HepG2 (cell line): ENCODE data around the gene STPG4. TPM values are rescaled to one million over a fixed set of nuclear protein-coding genes. Genes with fewer than 3 reads are reported as not detected.

Experiments
- ARID3A ChIP-seq: IDR thresholded peaks from 2 replicates; pipeline ENCODE4 v1.6.1; 2012; ENCODE audit warnings: low read depth, low read length, improper control_type of control experiment
- DNMT3B ChIP-seq: conservative IDR thresholded peaks from 2 replicates; pipeline ENCODE4 v1.6.1; 2016; ENCODE audit warnings: missing biosample characterization, control low read depth
- FOSL1 ChIP-seq: sonication (generic); formaldehyde crosslinking; IDR thresholded peaks from 2 replicates; pipeline ENCODE4 v1.9.0; 2021; ENCODE audit warnings: missing genetic modification reagents, borderline replicate concordance
- FOXK2 ChIP-seq: fragments of 450-650 bp; IDR thresholded peaks from 2 replicates; pipeline ENCODE4 v1.6.1; 2016
- HNRNPUL1 ChIP-seq: fragments of 200-400 bp; formaldehyde crosslinking; IDR thresholded peaks from 2 replicates; pipeline ENCODE4 v1.6.1; 2017; ENCODE audit warnings: low read depth, mild to moderate bottlenecking, low read length, moderate library complexity
- IKZF4 ChIP-seq: sonication (generic); formaldehyde crosslinking; IDR thresholded peaks from 2 replicates; pipeline ENCODE4 v1.5.1; 2020; ENCODE audit warnings: borderline replicate concordance, mild to moderate bottlenecking, low read depth, missing genetic modification reagents; ENCODE audit errors: not compliant biosample characterization
- MIER2 ChIP-seq: IDR thresholded peaks from 2 replicates; pipeline ENCODE4 v1.6.1; 2016; ENCODE audit warnings: missing biosample characterization, missing genetic modification reagents
- MXD3 ChIP-seq: IDR thresholded peaks from 2 replicates; pipeline ENCODE4 v1.6.1; 2016; ENCODE audit warnings: mild to moderate bottlenecking, missing biosample characterization, missing genetic modification reagents
- NRL ChIP-seq: sonication (generic); formaldehyde crosslinking; IDR thresholded peaks from 2 replicates; pipeline ENCODE4 v1.5.0; 2020; ENCODE audit warnings: missing genetic modification reagents, mild to moderate bottlenecking, moderate library complexity, borderline replicate concordance
- RAD21 ChIP-seq: fragments of 450-650 bp; formaldehyde crosslinking; IDR thresholded peaks from 2 replicates; pipeline ENCODE4 v1.5.0; 2020; ENCODE audit warnings: mild to moderate bottlenecking
- RBAK ChIP-seq: sonication (generic); formaldehyde crosslinking; IDR thresholded peaks from 2 replicates; pipeline ENCODE4 v1.5.1; 2020; ENCODE audit warnings: mild to moderate bottlenecking, missing genetic modification reagents
- RBFOX2 ChIP-seq: fragments of 200-400 bp; formaldehyde crosslinking; IDR thresholded peaks from 2 replicates; pipeline ENCODE4 v1.6.1; 2017; ENCODE audit warnings: low read depth, mild to moderate bottlenecking, low read length
- RXRB ChIP-seq: IDR thresholded peaks from 2 replicates; pipeline ENCODE4 v1.6.1; 2016; ENCODE audit warnings: borderline replicate concordance, missing genetic modification reagents, missing compliant biosample characterization
- SAFB2 ChIP-seq: sonication (generic); formaldehyde crosslinking; IDR thresholded peaks from 2 replicates; pipeline ENCODE4 v1.5.1; 2020; ENCODE audit warnings: missing genetic modification reagents, low read depth, mild to moderate bottlenecking, borderline replicate concordance
- SSRP1 ChIP-seq: IDR thresholded peaks from 2 replicates; pipeline ENCODE4 v1.6.1; 2016; ENCODE audit warnings: control low read depth
- ZEB1 ChIP-seq: IDR thresholded peaks from 2 replicates; pipeline ENCODE4 v1.6.1; 2012; ENCODE audit warnings: mild to moderate bottlenecking, low read depth, inconsistent platforms; ENCODE audit not compliant: insufficient replicate concordance
- ZNF276 ChIP-seq: sonication (generic); formaldehyde crosslinking; IDR thresholded peaks from 2 replicates; pipeline ENCODE4 v1.4.0; 2020; ENCODE audit warnings: mild to moderate bottlenecking, low read depth, missing genetic modification reagents
- ZNF33B ChIP-seq: sonication (generic); formaldehyde crosslinking; IDR thresholded peaks from 2 replicates; pipeline ENCODE4 v1.5.1; 2020; ENCODE audit warnings: mild to moderate bottlenecking, missing genetic modification reagents
- ZNF343 ChIP-seq: sonication (generic); formaldehyde crosslinking; IDR thresholded peaks from 2 replicates; pipeline ENCODE4 v1.4.0; 2020; ENCODE audit warnings: mild to moderate bottlenecking, missing genetic modification reagents
- ZNF468 ChIP-seq: sonication (generic); formaldehyde crosslinking; IDR thresholded peaks from 2 replicates; pipeline ENCODE4 v1.8.0; 2022; ENCODE audit warnings: mild to moderate bottlenecking, moderate library complexity, missing genetic modification reagents
- ZNF513 ChIP-seq: sonication (generic); formaldehyde crosslinking; conservative IDR thresholded peaks from 2 replicates; pipeline ENCODE4 v1.5.0; 2020; ENCODE audit warnings: missing genetic modification reagents
- ZNF556 ChIP-seq: sonication (generic); formaldehyde crosslinking; IDR thresholded peaks from 2 replicates; pipeline ENCODE4 v1.4.0; 2020; ENCODE audit warnings: mild to moderate bottlenecking, missing genetic modification reagents, borderline replicate concordance
- ZNF713 ChIP-seq: sonication (generic); formaldehyde crosslinking; IDR thresholded peaks from 2 replicates; pipeline ENCODE4 v1.4.0; 2020; ENCODE audit warnings: mild to moderate bottlenecking, missing genetic modification reagents
- ZNF737 ChIP-seq: sonication (generic); formaldehyde crosslinking; IDR thresholded peaks from 2 replicates; pipeline ENCODE4 v1.5.0; 2020; ENCODE audit warnings: missing genetic modification reagents, mild to moderate bottlenecking, borderline replicate concordance
- polyA plus RNA-seq, 8 experiments: library from polyadenylated mRNA; depleted of rRNA in 3 of 8; stranded (reverse) in 7 of 8; unstranded in 1 of 8; fragments of >200 nt; fragmentation: Illumina TruSeq in 4 of 8; extraction: Trizol in 4 of 8; gene quantifications; 2 replicates each; pipeline versions ENCODE4 v1.2.1 to v1.2.3, GENCODE V29; 2011 to 2016; ENCODE audit warnings: low read depth in 4 of 8, missing spikeins in 1 of 8, mixed read lengths in 1 of 8; ENCODE audit not compliant: insufficient read depth in 1 of 8
- total RNA-seq, 5 experiments: library from RNA; depleted of rRNA; stranded (reverse); fragments of >200 nt; fragmentation: Illumina TruSeq; extraction: Trizol; gene quantifications; 2 replicates each; pipeline ENCODE4 v1.2.3, GENCODE V29; 2016; ENCODE audit warnings: low read depth in 1 of 5

The STPG4 gene
- total and polyA plus RNA-seq, 2 of the 13 experiments (the other 11 are each of a cell fraction or from before 2014, with no cell fraction given), result 0.11 to 0.15 TPM

- peak; percentile 38; the same call in 1 of the 2 replicates for TF ChIP-seq RAD21 (CRISPR knock-in tag)
- 0 out of 2 replicates have a peak, but pooled peaks have one; percentile 45 for TF ChIP-seq FOXK2
- peak; percentile 50 for TF ChIP-seq IKZF4
- peak; percentile 59; the same call in 1 of the 2 replicates for TF ChIP-seq NRL (CRISPR knock-in tag)
- TF ChIP-seq MXD3 (CRISPR knock-in tag), result no peak
- TF ChIP-seq ZNF737 (CRISPR knock-in tag), result no peak
- peak; percentile 53; the same call in 1 of the 2 replicates for TF ChIP-seq RBFOX2
- TF ChIP-seq ARID3A, result 0 out of 2 replicates have a peak, but pooled peaks have one; percentile 23
- 0 out of 2 replicates have a peak, but pooled peaks have one; percentile 30 for TF ChIP-seq RBAK (CRISPR knock-in tag)
- peak; percentile 84 for TF ChIP-seq MIER2
- TF ChIP-seq SAFB2, result peak; percentile 93; the same call in 1 of the 2 replicates
- TF ChIP-seq ZNF343 (CRISPR knock-in tag), result no peak
- TF ChIP-seq ZNF556 (CRISPR knock-in tag), result peak; percentile 91; the same call in 1 of the 2 replicates
- no peak for TF ChIP-seq ZNF33B (CRISPR knock-in tag)
- TF ChIP-seq ZNF468 (CRISPR knock-in tag), result no peak
- peak; percentile 29; the same call in 1 of the 2 replicates for TF ChIP-seq DNMT3B (CRISPR knock-in tag)
- peak; percentile 94 for TF ChIP-seq RXRB (CRISPR knock-in tag)
- TF ChIP-seq FOSL1 (CRISPR knock-in tag), result peak; percentile 60; the same call in 1 of the 2 replicates
- no peak for TF ChIP-seq HNRNPUL1
- TF ChIP-seq ZNF513, result no peak
- no peak for TF ChIP-seq ZEB1
- peak; percentile 74; the same call in 1 of the 2 replicates for TF ChIP-seq ZNF276
- peak; percentile 88; the same call in 1 of the 2 replicates for TF ChIP-seq SSRP1 (CRISPR knock-in tag)
- TF ChIP-seq ZNF713 (CRISPR knock-in tag), result no peak
These were observed 78.3 kb downstream of the STPG4 start (continued) for GRCh38 chr2:47076586-47077441.
